GM21423 (cell line): ENCODE results near the gene IGSF9B.

Source experiments
- ATAC-seq: cut with Tn5 transposase; IDR thresholded peaks from one replicate; pipeline ENCODE4 v1.9.1; 2021; ENCODE audit warnings: mild to moderate bottlenecking, moderate library complexity; ENCODE audit not compliant: unreplicated experiment

The IGSF9B gene

GRCh38 chr11:133886029-133886428 is 70.7 kb downstream of the IGSF9B start:
- ATAC-seq = no peak

- no peak for ATAC-seq
These were observed 84.6 kb downstream of the IGSF9B start for GRCh38 chr11:133872160-133872559.

GRCh38 chr11:133867456-133867855 is 89.3 kb downstream of the IGSF9B start:
- ATAC-seq = no peak

- ATAC-seq = no peak
These were observed 91.3 kb downstream of the IGSF9B start for GRCh38 chr11:133865466-133865865.

GRCh38 chr11:133864756-133865155 is 92.0 kb downstream of the IGSF9B start:
- no peak for ATAC-seq

- ATAC-seq = no peak
These were observed 96.6 kb downstream of the IGSF9B start for GRCh38 chr11:133860151-133860550.
